GM19193 (cell line): Measurements from ENCODE around the gene ZNF865.

Experiments used
- POLR2A ChIP-seq: IDR thresholded peaks from 4 replicates; pipeline ENCODE4 v1.6.1; 2011; ENCODE audit not compliant: insufficient read depth, insufficient read length; ENCODE audit errors: extremely low read depth

The ZNF865 gene

GRCh38 chr19:55584871-55585270 is 20.6 kb upstream of the ZNF865 start:
- no peak for TF ChIP-seq POLR2A

DNA sequence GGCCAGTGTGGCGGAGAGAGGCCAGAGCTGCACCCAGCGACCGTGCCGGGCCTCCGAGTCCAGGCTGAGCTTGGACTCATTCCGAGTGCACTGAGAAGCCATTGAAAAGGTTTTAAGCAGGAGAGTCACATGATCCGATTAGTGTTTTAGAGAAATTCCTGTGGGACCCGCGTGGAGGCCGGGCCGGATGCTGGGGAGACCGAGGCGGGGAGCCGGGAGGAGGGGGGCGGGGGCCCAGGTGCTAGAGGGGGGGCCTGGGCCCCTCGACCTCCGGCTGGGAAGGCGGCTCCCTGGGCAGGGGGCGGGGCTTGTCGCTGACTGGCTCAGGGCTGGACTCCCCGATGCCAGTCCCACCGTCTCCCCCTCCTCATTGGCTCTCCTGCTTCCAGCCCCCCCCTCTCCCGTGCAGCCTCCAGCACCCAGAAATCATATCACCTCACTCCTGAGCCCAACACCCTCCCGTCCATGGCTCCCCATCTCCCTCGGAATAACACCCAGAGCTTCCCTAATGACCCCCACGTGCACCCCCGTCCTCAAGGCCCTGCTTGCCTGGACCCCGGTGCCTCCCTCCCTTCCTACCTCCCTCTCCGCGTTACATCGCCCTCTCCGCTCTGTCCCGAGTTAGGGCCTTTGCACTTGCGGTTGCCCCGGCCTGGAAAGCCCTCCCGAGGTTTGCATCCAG is 19.6 kb upstream of the ZNF865 start:
- TF ChIP-seq POLR2A = no peak

DNA sequence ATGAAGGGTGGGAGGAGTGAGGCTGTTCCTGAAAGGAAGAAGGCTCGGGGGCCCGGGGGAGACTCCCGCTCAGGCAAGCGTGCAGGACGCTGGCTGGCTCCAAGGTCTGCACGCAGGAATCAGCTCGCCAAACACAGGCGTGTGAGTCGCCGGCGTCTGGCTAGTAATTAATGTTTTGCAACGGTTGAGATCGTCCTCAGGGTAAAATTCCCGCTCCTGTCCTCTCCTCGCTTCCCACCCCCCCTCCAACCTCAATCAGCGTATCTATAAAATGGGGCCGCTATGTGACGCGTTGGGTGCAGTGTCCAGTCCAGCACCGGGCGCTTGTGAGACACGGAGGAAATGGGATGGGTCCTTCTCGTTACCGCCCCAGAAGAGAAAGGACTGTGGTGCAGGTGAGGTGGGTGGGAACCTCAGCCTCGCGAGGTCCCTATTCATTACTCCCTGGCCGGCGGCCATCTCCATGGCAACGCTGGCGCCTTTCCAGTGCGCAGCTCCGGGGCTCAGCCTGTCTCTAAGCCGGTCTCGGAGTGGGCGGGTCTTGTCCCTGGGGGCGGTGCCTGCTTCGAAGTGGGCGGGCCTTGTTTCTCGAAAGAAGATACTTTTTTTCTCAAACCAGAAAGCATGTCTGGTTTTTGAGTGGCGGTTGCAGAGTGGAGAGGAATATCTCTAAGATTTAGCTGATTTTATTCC is 18.3 kb upstream of the ZNF865 start:
- TF ChIP-seq POLR2A = no peak

GRCh38 chr19:55588738-55589137 is 16.7 kb upstream of the ZNF865 start:
- no peak for TF ChIP-seq POLR2A

DNA sequence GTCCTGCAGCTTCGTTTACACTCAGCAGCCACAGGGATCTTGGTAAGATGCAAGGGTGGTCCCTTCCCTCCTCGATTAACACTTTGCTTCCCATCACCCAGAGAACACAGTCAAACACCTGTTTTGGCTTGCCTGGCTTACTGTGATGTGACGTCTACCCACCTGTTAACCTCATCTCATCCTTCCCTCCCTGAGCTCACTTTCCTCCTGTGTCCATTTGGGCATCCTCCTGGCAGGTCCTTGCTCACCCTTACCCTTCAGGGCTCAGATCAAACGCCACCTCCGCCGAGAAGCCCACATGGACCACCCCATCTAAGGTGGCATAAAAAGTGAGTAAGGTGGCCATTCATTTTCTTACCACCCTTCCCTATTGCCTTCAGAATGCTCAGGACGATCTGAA is 15.3 kb upstream of the ZNF865 start:
- no peak for TF ChIP-seq POLR2A

GRCh38 chr19:55590617-55591016 is 14.8 kb upstream of the ZNF865 start:
- TF ChIP-seq POLR2A = no peak

DNA sequence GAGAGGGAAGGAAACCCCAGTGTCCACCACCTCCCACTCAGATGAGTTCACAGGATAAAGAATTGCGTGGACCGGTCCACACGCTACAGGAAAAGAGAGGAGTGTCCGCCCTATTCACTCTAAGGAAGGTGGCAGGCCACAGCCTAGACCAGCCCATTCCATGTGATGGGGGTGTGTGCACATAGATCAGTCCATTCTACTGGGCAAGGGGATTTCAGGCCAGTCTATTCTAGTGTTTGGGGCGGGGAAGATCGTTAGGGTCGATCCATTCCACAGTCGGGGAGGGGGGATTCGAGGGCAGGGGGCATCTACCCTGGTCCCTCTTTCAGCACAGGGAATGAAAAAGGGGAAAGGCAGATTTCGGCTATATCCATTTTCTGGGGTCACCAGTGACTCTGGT is 13.9 kb upstream of the ZNF865 start:
- TF ChIP-seq POLR2A = no peak

DNA sequence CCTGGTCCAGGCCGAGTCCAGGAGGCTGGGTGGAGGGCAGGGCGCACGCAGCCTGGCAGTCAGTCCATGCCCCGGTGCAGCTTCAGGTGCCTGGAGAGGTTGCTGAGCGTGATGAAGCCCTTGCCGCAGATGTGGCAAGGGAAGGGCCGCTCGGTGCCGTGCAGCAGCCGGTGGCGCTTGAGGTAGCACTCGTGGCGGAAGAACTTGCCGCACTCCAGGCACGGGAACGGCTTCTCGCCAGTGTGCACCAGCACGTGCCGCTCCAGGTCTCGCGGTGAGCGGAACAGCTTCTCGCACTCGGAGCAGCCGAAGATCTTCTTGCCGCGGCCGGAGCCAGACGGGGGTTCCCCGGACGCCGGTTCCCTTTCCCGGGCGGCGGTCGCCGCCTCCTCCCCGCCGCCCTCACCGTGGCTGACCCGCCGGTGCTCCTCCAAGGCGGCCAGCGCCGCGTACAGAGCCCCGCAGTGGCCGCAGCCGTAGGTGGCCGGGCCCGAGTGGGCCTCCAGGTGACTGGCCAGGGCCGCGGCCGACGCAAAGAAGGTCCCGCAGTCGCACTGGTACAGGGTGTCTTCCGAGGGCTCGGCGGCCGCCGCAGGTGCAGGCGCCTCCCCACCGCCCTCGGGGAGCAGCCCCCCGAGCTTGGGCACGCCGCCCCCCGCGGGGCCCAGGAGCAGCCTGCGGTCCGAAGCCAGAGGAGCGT is 12.9 kb upstream of the ZNF865 start:
- no peak for TF ChIP-seq POLR2A

GRCh38 chr19:55593096-55593772 is 12.2 kb upstream of the ZNF865 start:
- TF ChIP-seq POLR2A = no peak

DNA sequence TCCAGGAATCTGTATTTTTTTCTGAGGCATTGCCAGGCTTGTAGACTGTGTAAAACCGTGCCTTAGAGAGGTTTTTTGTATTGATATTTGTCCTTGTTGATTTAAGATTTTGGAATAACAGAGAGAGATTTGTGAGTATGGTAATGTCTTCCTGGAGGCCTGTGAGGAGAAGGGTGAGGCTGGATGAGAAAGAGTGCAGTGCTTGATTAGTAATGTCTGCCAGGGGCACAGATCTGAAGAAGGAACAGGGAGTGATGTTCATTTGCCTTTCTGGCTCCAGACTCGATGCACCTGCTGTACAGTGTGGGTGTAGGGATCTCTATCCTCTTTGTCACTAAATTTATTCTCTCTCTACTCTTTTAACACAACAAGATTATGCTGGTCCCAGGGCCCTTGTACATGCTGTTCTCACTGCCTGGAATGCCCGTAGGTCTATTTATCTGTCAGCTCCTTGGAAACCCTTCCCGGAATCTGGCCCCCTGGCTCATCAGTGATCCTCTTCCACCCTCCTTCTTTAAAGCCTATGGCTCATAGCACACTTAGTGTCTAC is 10.4 kb upstream of the ZNF865 start:
- TF ChIP-seq POLR2A = no peak

- no peak for TF ChIP-seq POLR2A
These were observed 9.1 kb upstream of the ZNF865 start for GRCh38 chr19:55596304-55596703.

DNA sequence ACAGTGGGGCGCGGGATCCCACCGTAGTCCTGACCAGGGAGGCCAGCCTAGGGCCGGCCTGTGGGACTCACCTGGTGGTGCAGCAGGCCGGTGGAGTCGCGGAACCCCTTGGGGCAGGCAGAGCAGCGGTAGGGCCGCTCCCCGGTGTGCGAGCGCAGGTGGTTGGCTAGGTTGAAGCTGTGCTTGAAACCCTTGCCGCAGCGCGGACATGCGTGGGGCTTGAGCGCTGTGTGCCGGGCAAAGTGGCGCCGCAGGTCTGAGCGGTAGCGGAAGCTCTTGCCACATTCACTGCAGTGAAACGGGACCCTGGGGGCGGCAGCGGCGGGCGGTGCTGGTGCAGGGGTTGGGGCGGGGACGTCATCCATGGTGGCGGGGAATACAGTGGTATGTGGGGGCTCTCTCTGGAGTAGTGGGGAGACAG is 7.9 kb upstream of the ZNF865 start:
- TF ChIP-seq POLR2A = no peak

- TF ChIP-seq POLR2A = no peak
These were observed 7.4 kb upstream of the ZNF865 start for GRCh38 chr19:55598034-55598433.

DNA sequence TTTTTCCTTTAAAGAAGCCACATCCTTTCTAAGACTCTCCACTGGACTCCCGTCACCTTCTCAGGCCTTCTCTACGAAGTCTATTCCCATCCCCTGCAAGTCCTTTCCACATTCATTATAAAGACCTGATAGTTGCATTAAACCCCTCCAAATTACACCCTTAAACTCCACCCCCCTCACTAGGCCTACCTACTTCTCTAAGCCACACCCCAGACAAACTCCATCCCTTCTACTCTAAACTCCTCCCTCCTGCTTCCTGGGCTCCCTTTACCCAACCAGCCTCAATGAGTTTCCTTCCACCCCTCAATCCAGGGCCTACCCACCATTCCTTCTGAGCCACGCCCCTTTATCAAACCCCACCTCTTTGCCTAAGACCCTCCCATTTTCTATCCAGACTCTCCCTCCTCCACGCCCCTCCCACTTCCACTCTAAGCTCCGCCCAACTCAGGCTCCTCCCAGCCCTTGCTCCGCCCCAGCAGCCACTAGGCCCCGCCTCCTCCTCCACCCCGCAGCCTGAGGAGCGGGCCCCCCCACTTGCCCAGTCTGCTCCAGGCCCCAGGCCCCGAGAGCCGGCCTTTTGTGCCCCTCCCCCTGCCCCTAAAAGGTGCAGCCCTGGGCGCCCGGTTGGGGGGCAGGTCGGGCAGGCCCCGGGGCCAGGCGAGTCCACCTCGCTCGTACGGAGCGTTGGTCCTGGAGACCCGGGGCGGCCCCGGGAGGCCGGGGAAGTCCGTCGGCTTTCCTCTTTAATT is 6.6 kb upstream of the ZNF865 start:
- TF ChIP-seq POLR2A = peak; percentile 66
